ENCODE data around the gene LRRFIP1.
"Not testable (repeated sequence)": the region's sequence is repeated elsewhere in the genome, so short reads cannot be mapped to it uniquely, and the experiment has no call there.

Gene LRRFIP1

DNA sequence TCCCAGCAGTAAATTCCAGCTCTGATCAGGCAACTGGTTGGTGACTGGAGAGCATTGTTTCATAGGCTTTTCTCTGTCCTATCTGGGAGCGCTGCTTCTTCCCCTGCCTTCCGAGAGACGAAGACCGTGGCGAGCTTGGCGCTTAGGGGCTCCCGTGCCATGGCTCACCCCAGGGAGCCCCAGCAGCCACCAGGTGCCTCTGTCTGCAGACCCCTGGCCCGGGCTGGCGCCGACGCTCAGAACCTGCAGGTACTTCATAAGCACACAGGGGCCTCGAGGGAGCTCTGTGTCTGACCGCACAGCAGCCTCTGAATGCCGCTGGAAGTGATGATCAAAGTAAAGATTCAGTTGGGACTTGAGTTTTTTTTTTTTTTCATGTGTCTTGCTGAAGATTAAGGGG is 152.1 kb downstream of the LRRFIP1 start:
- H3K9me3 ChIP-seq (ENCODE audit: control insufficient read depth, low read length) = no peaks in the 10 kb centered on the region
- H3K4me2 ChIP-seq (ENCODE audit: low read length) = no peak overlapping the region
- H3K4me3 ChIP-seq (ENCODE audit: low read depth, low read length) = no peak overlapping the region
- no peak overlapping the region for H3K27ac ChIP-seq
- no peaks in the 10 kb centered on the region for H3K27me3 ChIP-seq (ENCODE audit: control insufficient read depth, insufficient read depth, low read length)
- no peak overlapping the region for H3K9ac ChIP-seq
- no peaks in the 10 kb centered on the region for H3K79me2 ChIP-seq
- H3K36me3 ChIP-seq (ENCODE audit: control insufficient read depth, insufficient read depth, low read length) = no peaks in the 10 kb centered on the region
- no peak overlapping the region for H2AFZ ChIP-seq
- TF ChIP-seq, protein P1, sequence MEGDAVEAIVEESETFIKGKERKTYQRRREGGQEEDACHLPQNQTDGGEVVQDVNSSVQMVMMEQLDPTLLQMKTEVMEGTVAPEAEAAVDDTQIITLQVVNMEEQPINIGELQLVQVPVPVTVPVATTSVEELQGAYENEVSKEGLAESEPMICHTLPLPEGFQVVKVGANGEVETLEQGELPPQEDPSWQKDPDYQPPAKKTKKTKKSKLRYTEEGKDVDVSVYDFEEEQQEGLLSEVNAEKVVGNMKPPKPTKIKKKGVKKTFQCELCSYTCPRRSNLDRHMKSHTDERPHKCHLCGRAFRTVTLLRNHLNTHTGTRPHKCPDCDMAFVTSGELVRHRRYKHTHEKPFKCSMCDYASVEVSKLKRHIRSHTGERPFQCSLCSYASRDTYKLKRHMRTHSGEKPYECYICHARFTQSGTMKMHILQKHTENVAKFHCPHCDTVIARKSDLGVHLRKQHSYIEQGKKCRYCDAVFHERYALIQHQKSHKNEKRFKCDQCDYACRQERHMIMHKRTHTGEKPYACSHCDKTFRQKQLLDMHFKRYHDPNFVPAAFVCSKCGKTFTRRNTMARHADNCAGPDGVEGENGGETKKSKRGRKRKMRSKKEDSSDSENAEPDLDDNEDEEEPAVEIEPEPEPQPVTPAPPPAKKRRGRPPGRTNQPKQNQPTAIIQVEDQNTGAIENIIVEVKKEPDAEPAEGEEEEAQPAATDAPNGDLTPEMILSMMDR (IDR thresholded peaks at IDR 0.05) = no peak
- H3K4me1 ChIP-seq = no peaks in the 10 kb centered on the region

DNA sequence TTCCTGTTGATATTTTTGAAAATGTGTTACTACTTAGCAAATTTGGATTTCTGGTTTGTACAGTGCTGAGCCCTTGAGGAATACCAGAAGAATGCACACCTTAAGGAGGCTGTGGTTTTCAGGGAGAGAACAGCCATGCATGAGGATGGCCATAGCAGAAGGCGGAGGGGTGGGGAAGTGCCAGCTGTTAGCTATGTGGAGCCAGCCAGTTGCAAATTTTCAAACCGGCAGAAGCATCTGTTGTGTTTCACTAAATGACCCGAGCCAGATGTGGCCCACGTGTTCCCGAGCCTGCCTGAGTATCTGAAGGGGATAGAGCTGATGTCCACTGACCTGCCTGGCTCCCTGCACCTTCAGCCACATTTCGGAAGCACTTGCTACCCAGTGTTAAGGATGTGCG is 154.8 kb downstream of the LRRFIP1 start:
- H3K4me1 ChIP-seq = no peaks in the 10 kb centered on the region
- H3K27ac ChIP-seq = no peak overlapping the region
- H3K4me2 ChIP-seq (ENCODE audit: low read length) = no peak overlapping the region
- no peaks in the 10 kb centered on the region for H3K36me3 ChIP-seq (ENCODE audit: control insufficient read depth, insufficient read depth, low read length)
- H3K4me3 ChIP-seq (ENCODE audit: low read depth, low read length) = no peak overlapping the region
- no peaks in the 10 kb centered on the region for H3K9me3 ChIP-seq (ENCODE audit: control insufficient read depth, low read length)
- no peaks in the 10 kb centered on the region for H3K27me3 ChIP-seq (ENCODE audit: control insufficient read depth, insufficient read depth, low read length)
- H3K79me2 ChIP-seq = no peaks in the 10 kb centered on the region
- no peak overlapping the region for H2AFZ ChIP-seq
- H3K9ac ChIP-seq = no peak overlapping the region
- TF ChIP-seq, protein P1 (IDR thresholded peaks at IDR 0.05) = no peak

DNA sequence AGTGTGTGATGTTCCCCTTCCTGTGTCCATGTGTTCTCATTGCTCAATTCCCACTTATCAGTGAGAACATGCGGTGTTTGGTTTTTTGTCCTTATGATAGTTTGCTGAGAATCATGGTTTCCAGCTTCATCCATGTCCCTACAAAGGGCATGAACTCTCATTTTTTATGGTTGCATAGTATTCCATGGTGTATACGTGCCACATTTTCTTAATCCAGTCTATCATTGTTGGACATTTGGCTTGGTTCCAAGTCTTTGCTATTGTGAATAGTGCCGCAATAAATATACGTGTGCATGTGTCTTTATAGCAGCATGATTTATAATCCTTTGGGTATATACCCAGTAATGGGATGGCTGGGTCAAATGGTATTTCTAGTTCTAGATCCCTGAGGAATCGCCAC is 156.3 kb downstream of the LRRFIP1 start:
- H3K27ac ChIP-seq; H3K4me2 ChIP-seq (ENCODE audit: low read length); H3K36me3 ChIP-seq (ENCODE audit: control insufficient read depth, insufficient read depth, low read length); H3K4me1 ChIP-seq; H3K79me2 ChIP-seq; H3K9me3 ChIP-seq (ENCODE audit: control insufficient read depth, low read length); H3K27me3 ChIP-seq (ENCODE audit: control insufficient read depth, insufficient read depth, low read length); H3K9ac ChIP-seq; H2AFZ ChIP-seq; H3K4me3 ChIP-seq (ENCODE audit: low read depth, low read length): not testable (repeated sequence)

GRCh38 chr2:237786936-237787335 is 159.5 kb downstream of the LRRFIP1 start:
- TF ChIP-seq, protein P1 (IDR thresholded peaks at IDR 0.05) = no peak
- Histone ChIP-seq H3K9ac (no peak overlapping the region), H3K27ac (no peak overlapping the region), H3K36me3 (ENCODE audit: control insufficient read depth, insufficient read depth, low read length) (no peaks in the 10 kb centered on the region), H3K4me3 (ENCODE audit: low read depth, low read length) (no peak overlapping the region), H3K4me1 (no peaks in the 10 kb centered on the region), H3K9me3 (ENCODE audit: control insufficient read depth, low read length) (no peaks in the 10 kb centered on the region), H3K79me2 (no peaks in the 10 kb centered on the region), H3K27me3 (ENCODE audit: control insufficient read depth, insufficient read depth, low read length) (no peaks in the 10 kb centered on the region), H2AFZ (no peak overlapping the region), H3K4me2 (ENCODE audit: low read length) (no peak overlapping the region)

- no peaks in the 10 kb centered on the region for H3K9me3 ChIP-seq (ENCODE audit: control insufficient read depth, low read length)
- H3K27ac ChIP-seq = no peak overlapping the region
- H3K4me1 ChIP-seq = no peaks in the 10 kb centered on the region
- no peaks in the 10 kb centered on the region for H3K36me3 ChIP-seq (ENCODE audit: control insufficient read depth, insufficient read depth, low read length)
- no peak overlapping the region for H3K4me3 ChIP-seq (ENCODE audit: low read depth, low read length)
- H3K27me3 ChIP-seq (ENCODE audit: control insufficient read depth, insufficient read depth, low read length) = no peaks in the 10 kb centered on the region
- no peak overlapping the region for H3K4me2 ChIP-seq (ENCODE audit: low read length)
- TF ChIP-seq, protein P1 (IDR thresholded peaks at IDR 0.05) = no peak
- H2AFZ ChIP-seq = no peak overlapping the region
- H3K9ac ChIP-seq = no peak overlapping the region
- no peaks in the 10 kb centered on the region for H3K79me2 ChIP-seq
Measured at GRCh38 chr2:237790353-237790752, 163.0 kb downstream of the LRRFIP1 start.

Data from parathyroid adenoma (tissue), 2 donors.